GM12891 (cell line): Measurements from ENCODE around the gene FBXW2.
A peak's percentile ranks its signal among the peaks of the same experiment; 100 is the strongest.

Experiments used
- DNase-seq: peaks from one replicate; pipeline ENCODE4 v3.0.0; 2011; ENCODE audit warnings: low spot score; ENCODE audit not compliant: insufficient read length
- FAIRE-seq: peaks from 2 replicates; lab custom pipeline; 2011; peaks lifted over from hg19 to GRCh38; lab: Jason Lieb, UNC
- PAX5 ChIP-seq: IDR thresholded peaks from 2 replicates; pipeline ENCODE4 v1.6.1; 2011; ENCODE audit warnings: low read length, moderate library complexity, mild to moderate bottlenecking; ENCODE audit not compliant: insufficient read depth, severe bottlenecking
- POLR2A ChIP-seq: IDR thresholded peaks from 2 replicates; pipeline ENCODE4 v1.6.1; 2011; ENCODE audit warnings: low read depth, low read length, control low read depth
- POLR2AphosphoS5 ChIP-seq: IDR thresholded peaks from 2 replicates; pipeline ENCODE4 v1.6.1; 2011; ENCODE audit warnings: low read depth, low read length, control low read depth
- POU2F2 ChIP-seq: IDR thresholded peaks from 2 replicates; pipeline ENCODE4 v1.6.1; 2011; ENCODE audit warnings: low read depth, mild to moderate bottlenecking, control low read depth, low read length, moderate library complexity
- SPI1 ChIP-seq: IDR thresholded peaks from 2 replicates; pipeline ENCODE4 v1.6.1; 2011; ENCODE audit warnings: low read depth, low read length, control low read depth
- TAF1 ChIP-seq: IDR thresholded peaks from 2 replicates; pipeline ENCODE4 v1.6.1; 2011; ENCODE audit warnings: low read depth, low read length, control low read depth

FBXW2 gene

DNA sequence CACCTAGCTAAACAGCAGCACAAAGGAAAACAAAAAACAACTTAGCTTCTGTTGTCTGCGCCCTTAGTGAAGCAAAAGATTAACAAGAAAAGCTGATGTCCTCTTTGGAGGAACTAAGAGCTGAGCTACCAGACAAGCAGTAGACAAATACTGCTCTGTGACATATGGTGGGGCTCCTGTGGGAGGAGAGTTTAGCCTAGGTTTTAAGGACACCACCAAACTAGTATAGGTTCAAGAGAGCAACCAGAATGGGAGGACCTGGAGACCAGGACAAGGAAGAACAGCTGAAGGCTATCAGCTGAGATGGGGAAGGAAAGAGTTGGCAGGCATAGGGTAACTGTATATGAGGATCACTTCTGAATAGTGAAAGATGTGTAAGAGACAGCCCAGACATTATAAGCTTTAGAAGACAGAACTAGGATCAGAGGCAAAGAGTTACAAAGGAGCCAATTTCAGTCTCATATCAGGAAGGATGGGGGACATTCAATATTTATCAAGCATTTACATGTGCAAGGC, 27.2 kb downstream of the FBXW2 start:
- FAIRE-seq = no peak
- TF ChIP-seq POLR2A (no peak), TAF1 (no peak), POU2F2 (no peak), SPI1 (no peak), POLR2AphosphoS5 (no peak), PAX5 (no peak)
- no peak for DNase-seq

DNA sequence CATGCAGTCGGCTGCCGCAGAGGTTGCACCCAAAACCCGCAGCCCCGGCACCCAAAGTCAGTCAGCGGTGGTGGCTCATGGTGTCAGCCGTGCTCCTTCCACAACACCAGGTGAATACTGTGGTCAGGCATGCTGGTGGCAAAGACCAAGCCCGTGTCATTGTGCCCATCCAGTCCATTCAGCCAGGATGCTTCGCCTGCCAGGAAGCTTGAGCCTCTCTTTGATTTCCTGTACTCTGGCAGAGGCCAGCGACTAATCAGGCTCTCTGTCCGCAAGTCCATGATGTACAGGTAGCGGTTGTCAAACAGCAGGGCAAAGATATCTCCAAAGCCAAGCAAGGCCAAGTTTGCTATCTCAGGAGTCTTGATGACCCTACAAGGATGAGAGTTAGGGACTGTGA, 28.7 kb downstream of the FBXW2 start:
- TF ChIP-seq POU2F2 (no peak), POLR2AphosphoS5 (no peak), PAX5 (no peak), POLR2A (no peak), SPI1 (no peak), TAF1 (no peak)
- FAIRE-seq = no peak
- DNase-seq = no peak

DNA sequence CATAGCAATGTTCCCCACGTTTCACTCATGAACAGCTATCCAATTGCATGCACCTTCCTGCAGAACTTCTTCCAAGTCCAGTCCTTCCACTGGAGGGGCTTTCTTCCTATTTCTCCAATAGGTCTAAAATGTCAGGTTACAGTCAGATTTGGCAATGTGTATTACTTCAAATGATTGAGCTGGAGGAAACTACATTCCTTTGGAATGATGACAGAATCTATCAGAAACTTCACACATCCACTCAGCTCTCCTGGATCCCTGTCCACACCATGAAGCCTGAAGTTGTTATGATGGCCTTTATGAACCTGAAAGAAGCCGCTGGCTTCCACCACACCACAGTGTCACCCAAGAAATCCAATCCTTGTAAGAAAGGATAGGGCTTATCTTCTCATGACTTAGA, 32.2 kb downstream of the FBXW2 start:
- FAIRE-seq (no peak), DNase-seq (no peak)
- TF ChIP-seq POLR2A (no peak), POLR2AphosphoS5 (no peak), POU2F2 (no peak), SPI1 (no peak), PAX5 (no peak), TAF1 (no peak)

- FAIRE-seq = no peak
- DNase-seq = no peak
- no peak for TF ChIP-seq SPI1
- TF ChIP-seq POLR2AphosphoS5 = no peak
- TF ChIP-seq TAF1 = no peak
- TF ChIP-seq POLR2A = no peak
- TF ChIP-seq POU2F2 = no peak
- no peak for TF ChIP-seq PAX5
These were observed 33.3 kb downstream of the FBXW2 start for GRCh38 chr9:120759755-120760400.

DNA sequence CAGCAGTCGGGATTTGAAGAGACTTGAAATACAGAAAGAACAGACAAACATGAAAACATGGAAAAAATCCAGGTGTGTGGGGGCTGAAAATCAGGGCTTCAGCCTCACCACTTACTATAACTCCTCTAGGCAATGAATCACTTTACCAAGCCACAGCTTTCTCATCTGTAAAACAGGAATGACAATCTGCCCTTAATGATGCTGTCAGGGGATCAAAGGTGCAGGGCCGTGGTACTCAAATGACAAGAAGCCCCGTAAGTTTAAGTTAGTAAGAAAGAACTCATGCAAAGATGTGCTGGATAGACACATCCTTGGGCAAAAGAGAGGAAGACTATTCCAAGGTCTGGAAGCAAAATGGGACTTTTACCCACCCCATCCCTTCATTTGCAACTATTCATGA, 34.7 kb downstream of the FBXW2 start:
- TF ChIP-seq SPI1 = no peak
- TF ChIP-seq PAX5 = no peak
- TF ChIP-seq POLR2A = no peak
- no peak for TF ChIP-seq TAF1
- TF ChIP-seq POU2F2 = no peak
- no peak for TF ChIP-seq POLR2AphosphoS5
- no peak for FAIRE-seq
- no peak for DNase-seq

DNA sequence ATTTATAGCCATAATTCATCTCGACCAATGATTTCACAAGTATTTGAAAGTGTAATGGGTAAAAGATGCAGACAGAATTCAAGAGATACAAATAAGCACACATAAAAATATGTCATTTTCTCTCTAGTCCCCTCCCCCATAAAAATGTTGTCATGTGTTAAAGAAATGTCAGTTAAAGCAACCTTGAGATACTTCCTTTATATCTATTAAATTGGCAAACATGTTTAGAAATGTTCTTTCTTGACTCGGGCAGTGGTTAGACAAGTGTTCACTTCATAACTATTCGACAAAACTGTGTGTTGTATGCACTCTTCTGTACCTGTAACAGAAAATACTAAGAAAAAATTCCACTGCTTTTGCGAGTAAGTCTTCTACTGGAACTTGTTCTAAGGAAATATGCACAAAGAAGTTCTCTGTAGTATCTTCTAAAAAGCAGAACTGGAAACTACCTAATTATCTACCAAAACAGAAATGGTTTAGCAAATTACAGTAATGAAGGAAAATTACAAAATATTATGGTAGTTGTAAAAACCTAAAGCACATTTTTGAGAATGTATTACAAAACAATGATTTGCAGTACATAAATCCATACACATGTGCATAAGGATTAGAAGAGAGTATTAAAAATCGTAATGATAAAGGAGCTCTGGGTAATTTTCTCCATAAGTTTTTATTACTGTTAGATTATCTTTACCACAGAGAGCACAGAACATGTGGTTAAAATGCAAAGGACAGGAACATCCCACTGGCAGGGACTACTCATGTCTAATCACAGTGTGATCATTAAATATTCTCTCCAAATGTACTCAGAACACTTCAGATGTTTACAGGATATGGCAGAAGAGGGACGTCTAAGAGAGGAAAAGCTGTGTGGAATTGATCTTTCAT, 35.9 kb downstream of the FBXW2 start:
- no peak for DNase-seq
- no peak for FAIRE-seq
- TF ChIP-seq SPI1 (peak; percentile 35; the same call in 1 of the 2 replicates), POLR2A (no peak)

GRCh38 chr9:120756531-120756930, 36.7 kb downstream of the FBXW2 start:
- no peak for FAIRE-seq
- DNase-seq = no peak
- TF ChIP-seq POLR2AphosphoS5 (no peak), PAX5 (no peak), POU2F2 (no peak), TAF1 (no peak), POLR2A (no peak), SPI1 (no peak)

DNA sequence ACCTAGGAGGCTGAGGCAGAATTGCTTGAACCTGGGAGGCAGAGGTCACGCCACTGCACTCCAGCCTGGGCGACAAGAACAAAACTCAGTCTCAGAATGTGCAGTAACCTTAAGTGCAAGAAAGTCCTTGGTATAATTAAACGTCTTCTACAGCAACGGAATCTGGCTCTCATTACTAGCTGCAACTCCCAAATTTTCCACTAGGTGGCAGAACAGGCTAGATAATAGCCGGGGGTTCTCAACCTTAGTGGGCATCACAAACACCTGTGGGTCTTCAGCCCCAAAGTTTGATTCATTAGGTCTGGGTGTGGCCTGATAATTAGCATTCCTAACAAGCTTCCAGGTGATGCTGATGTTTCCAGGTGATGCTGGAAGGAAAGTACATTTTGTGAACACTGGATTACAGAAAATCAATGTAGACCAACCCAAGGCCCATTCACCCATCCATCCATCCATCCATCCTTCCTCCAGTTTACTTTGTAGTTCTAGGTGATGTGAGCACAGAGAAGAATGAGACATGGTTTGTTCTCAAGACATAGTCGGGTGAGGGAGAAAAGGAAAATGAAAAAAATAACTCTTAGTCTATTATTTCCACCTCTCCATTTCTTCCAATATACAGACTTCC, 37.3 kb downstream of the FBXW2 start:
- FAIRE-seq (peak; percentile 83), DNase-seq (peak; percentile 26)
- TF ChIP-seq TAF1 (no peak), POLR2AphosphoS5 (no peak), PAX5 (no peak), POU2F2 (no peak), SPI1 (no peak), POLR2A (no peak)

DNA sequence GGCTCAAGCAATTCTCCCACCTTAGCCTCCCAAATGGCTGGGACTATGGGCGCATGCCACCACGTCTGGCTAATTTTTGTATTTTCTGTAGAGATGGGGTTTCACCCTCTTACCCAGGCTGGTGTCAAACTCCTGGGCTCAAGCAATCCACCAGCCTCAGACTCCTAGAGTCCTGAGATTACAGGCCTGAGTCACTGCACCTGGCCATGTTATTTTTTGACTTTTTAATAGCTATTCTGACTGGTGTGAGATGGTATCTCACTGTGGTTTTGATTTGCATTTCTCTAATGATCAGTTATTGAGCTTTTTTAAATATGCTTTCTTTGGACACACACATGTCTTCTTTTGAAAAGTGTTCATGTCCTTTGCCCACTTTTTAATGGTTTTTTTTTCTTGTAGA, 38.2 kb downstream of the FBXW2 start:
- FAIRE-seq = no peak
- no peak for DNase-seq

More for the DNA sequence above, 38.2 kb downstream of the FBXW2 start:
- no peak for TF ChIP-seq TAF1
- TF ChIP-seq SPI1 = no peak
- TF ChIP-seq POLR2AphosphoS5 = no peak
- TF ChIP-seq PAX5 = no peak
- TF ChIP-seq POU2F2 = no peak
- TF ChIP-seq POLR2A = no peak
